ENCODE data around the gene HOXD13.

The HOXD13 gene

GRCh38 chr2:176129813-176130146 is 37.3 kb downstream of the HOXD13 start:
- TF ChIP-seq CTCF (conservative IDR thresholded peaks at IDR 0.05; ENCODE audit: low read length): no peak
- H3K4me3 ChIP-seq (ENCODE audit: low read length): peak overlapping the region; percentile 59
- no peak for DNase-seq (ENCODE audit: low read depth)

- H3K4me3 ChIP-seq (ENCODE audit: low read length): peak overlapping the region; percentile 59
- TF ChIP-seq CTCF (conservative IDR thresholded peaks at IDR 0.05; ENCODE audit: low read length): no peak
- peak; percentile 91 for DNase-seq (ENCODE audit: low read depth)
Measured at GRCh38 chr2:176130147-176130956, 37.8 kb downstream of the HOXD13 start.

- no peak for TF ChIP-seq CTCF (conservative IDR thresholded peaks at IDR 0.05; ENCODE audit: low read length)
- DNase-seq (ENCODE audit: low read depth): no peak
- H3K4me3 ChIP-seq (ENCODE audit: low read length): peak overlapping the region; percentile 59
Measured at GRCh38 chr2:176130957-176131847, 38.7 kb downstream of the HOXD13 start.

GRCh38 chr2:176131848-176132158 is 39.3 kb downstream of the HOXD13 start:
- DNase-seq (ENCODE audit: low read depth): no peak
- peak overlapping the region; percentile 59 for H3K4me3 ChIP-seq (ENCODE audit: low read length)
- TF ChIP-seq CTCF (conservative IDR thresholded peaks at IDR 0.05; ENCODE audit: low read length): no peak

GRCh38 chr2:176132205-176133171 is 40.0 kb downstream of the HOXD13 start:
- H3K4me3 ChIP-seq (ENCODE audit: low read length): peak overlapping the region; percentile 59
- no peak for TF ChIP-seq CTCF (conservative IDR thresholded peaks at IDR 0.05; ENCODE audit: low read length)
- DNase-seq (ENCODE audit: low read depth): peak; percentile 67

- TF ChIP-seq CTCF (conservative IDR thresholded peaks at IDR 0.05; ENCODE audit: low read length): no peak
- no peak overlapping the region for H3K4me3 ChIP-seq (ENCODE audit: low read length)
- DNase-seq (ENCODE audit: low read depth): no peak
Measured at GRCh38 chr2:176133389-176133788, 40.9 kb downstream of the HOXD13 start.
